GM18909 (cell line): ENCODE results near the gene PHOSPHO1.
"Not testable (repeated sequence)": the region's sequence is repeated elsewhere in the genome, so short reads cannot be mapped to it uniquely, and the experiment has no call there.

Experiments used
- ATAC-seq: cut with Tn5 transposase; IDR thresholded peaks from one replicate; pipeline ENCODE4 v1.9.1; 2021; ENCODE audit warnings: mild to moderate bottlenecking; ENCODE audit not compliant: unreplicated experiment, poor library complexity

PHOSPHO1 gene, protein sequence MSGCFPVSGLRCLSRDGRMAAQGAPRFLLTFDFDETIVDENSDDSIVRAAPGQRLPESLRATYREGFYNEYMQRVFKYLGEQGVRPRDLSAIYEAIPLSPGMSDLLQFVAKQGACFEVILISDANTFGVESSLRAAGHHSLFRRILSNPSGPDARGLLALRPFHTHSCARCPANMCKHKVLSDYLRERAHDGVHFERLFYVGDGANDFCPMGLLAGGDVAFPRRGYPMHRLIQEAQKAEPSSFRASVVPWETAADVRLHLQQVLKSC

GRCh38 chr17:49230636-49231562 is at the start of gene PHOSPHO1:
Gene PHOSPHO1 (minus strand): TSS chr17:49230787. CDS start chr17:49226691, 4,096 bp downstream.
- ATAC-seq = peak; percentile 86

DNA sequence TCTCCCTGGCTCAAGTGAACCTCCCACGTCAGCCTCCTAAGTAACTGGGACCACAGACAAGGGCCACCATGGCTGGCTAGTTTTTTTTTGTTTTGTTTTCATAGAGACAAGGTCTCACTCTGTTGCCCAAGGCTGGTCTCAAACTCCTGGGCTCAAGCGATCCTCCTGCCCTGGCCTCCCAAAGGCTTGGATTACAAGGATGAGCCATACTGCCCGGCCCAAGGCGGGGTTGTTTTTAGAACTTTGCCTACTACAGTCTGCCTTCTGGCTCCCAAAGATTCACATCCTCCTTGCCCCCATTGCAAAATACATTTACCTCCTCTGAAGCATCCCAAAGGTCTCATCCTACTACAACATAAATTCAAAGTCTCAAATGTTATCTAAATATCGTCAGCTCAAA is 49.5 kb upstream of the PHOSPHO1 start:
- no peak for ATAC-seq

- not testable (repeated sequence) for ATAC-seq
Observed at GRCh38 chr17:49279263-49280015, 48.9 kb upstream of the PHOSPHO1 start.

DNA sequence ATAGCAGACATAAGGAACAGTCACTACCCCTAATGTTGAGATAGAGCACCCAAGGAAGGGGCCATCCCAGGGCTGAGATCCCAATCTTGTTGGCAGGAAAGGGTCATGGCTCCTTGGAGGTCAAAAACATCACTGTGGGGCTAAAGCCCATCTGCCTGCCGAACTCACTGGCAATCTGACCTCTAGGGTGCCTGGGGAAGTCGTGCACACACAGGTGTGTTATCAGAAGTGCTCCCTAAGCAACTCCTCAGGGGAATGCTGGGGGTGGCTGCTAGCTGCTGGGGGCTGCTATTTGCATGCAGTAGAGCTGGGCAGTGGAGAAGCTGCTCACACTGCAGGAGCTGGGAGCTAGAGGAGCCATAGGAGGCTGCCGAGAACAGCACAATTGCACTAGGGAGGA is 47.5 kb upstream of the PHOSPHO1 start:
- ATAC-seq = no peak

DNA sequence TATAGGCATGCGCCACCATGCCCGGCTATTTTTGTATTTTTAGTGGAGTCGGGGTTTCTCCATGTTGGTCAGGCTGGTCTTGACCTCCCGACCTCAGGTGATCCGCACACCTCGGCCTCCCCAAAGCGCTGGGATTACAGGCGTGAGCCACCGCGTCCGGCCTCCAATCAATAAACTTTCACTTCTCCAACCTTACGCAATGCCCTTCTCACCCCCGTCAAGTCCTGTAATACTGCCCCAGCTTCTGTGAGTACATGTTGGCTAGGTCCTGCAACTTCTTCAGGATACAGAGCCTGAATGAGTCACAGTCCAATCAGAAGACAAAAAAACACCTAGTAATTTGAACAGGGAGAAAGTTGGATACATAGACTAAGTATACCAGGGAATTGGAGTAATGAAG is 47.1 kb upstream of the PHOSPHO1 start:
- ATAC-seq = no peak

DNA sequence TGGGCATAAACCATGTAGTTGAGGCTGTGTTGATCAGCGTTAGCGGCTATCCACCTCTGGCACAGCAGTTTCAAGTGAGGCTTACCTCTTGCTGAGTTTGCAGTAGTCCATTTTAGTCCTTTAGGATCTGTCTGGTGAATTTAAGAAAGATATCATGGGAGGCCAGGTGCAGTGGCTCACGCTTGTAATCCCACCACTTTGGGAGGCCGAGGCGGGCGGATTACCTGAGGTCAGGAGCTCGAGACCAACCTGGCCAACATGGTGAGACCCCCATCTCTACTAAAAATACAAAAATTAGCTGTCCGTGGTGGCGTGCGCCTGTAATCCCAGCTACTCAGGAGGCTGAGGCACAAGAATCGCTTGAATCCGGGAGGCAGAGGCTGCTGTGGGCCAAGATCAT is 45.4 kb upstream of the PHOSPHO1 start:
- ATAC-seq = not testable (repeated sequence)

DNA sequence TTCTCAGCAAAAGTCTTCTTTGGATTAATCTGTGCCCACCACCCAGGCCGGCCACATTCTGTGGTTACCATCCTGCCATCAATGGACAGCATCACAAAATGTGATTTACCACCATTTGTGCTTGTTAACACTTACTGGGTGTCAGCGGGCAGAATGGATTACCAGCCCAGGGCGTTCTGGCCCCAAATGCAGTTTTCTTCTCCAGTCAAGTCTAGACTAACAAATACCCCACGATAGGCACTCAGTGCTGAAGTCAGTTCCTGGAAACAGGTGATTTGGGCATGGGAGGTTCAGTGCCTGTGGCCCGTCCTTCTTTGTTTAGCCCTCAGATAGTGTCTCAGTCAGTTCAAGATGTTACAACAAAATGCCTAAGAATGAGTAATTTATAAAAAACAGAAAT is 38.8 kb upstream of the PHOSPHO1 start:
- ATAC-seq = no peak

DNA sequence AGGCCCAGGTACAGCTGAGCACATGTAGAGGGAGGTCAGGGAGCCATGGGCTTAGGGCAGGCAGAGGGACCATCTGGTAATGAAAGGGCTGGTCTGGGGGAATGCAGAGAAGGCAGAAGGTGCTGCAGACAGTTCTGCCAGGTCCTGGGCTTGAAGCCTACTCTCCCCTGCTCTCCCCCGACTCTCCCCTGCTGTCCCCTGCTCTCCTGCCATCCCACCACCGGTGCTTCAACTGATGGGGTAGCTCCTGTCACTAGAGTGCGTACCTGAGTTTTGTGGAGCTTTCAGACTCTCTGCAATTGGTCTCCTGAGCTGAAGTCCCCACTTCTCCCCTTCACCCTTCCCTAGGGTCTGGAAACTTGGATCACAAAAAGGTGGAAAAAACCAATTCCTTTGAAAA is 37.3 kb upstream of the PHOSPHO1 start:
- ATAC-seq = no peak

- ATAC-seq = no peak
Observed at GRCh38 chr17:49266233-49266632, 35.6 kb upstream of the PHOSPHO1 start.

GRCh38 chr17:49261540-49261939 is 31.0 kb upstream of the PHOSPHO1 start:
- not testable (repeated sequence) for ATAC-seq

DNA sequence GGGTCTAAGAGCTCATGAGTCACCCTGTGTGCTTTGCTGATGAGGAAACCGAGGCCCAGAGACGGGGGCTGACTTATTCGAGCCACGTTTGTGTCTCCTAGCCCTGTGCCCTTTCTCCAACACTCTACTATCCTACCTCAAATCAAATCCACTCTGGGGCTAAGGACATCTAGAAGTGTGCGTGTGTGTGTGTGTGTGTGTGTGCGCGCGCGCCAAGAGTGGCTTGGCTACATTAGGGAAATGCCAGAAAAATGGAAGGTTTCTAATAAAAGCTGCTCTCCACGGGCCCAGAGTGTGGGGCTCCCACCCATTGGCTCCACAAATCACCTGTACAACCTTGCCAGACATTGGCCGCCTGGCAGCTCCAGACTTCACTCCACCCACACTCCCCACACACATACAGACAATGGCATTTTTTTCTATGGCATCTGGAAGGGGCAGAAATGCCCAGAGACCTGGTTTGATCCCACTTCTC is 30.3 kb upstream of the PHOSPHO1 start:
- no peak for ATAC-seq

GRCh38 chr17:49260011-49260816 is 29.6 kb upstream of the PHOSPHO1 start:
- no peak for ATAC-seq

DNA sequence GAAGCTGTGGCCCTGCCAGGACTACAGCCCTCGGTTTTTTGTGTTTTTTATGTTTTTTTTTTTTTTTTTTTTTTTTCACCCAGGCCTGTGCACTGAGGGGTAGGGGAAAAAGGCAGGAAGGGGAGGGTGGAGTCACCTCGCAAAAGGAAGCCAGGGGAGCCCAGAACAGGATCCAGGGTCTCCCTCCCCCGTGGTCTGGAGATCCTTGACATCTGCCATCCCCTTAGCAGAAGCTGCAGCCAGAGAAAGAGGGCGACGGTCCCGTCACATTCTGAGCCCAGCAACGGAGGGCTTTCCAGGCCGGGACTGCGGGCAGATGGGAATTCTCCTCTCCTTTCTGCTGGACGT is 29.1 kb upstream of the PHOSPHO1 start:
- ATAC-seq = no peak

DNA sequence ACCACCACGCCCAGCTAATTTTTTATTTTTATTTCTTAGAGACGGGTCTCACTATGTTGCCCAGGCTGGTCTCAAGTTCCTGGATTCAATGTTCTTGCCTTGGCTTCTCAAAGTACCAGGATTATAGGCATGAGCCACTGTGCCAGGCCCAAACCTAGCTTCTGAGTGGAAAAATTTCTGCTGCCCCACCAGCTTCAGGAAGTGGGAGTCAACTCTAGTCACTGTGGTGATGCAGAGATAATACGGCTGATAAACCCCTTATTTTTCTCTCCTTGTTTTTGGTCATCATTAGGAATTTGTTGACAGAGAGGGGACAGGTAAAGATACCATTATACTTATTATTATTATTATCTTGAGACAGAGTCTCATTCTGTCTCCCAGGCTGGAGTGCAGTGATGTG is 27.8 kb upstream of the PHOSPHO1 start:
- no peak for ATAC-seq

- ATAC-seq = no peak
Observed at GRCh38 chr17:49255125-49255524, 24.5 kb upstream of the PHOSPHO1 start.

- ATAC-seq = no peak
Observed at GRCh38 chr17:49254066-49254465, 23.5 kb upstream of the PHOSPHO1 start.

- ATAC-seq = no peak
Observed at GRCh38 chr17:49252148-49252695, 21.6 kb upstream of the PHOSPHO1 start.

DNA sequence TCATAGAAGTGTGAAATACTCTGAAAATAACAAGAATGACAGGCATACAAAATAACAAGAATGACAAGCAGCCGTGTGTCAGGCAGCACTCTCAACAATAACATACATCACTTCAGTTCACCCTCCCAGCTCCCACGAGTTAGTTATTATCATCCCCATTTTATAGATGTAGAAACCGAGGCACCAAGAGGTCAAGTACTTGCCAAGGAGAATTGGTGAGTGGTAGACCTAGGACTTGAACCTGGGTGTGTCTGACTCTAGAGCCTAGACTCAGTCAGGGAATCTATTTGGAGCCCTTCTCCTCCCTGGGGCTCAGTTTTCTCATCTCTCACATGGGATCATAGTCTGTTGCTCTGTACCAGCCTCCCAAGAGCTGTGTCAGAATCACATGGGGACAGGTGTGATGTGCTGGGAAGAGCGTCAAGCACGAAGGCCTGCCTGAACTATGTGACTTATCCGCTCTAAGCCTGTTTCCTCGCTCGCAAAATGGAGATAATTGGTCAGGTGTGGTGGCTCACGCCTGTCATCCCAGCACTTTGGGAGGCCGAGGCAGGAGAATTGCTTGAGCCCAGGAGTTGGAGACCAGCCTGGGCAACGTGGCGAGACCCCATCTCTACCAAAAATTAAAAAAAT is 19.4 kb upstream of the PHOSPHO1 start:
- no peak for ATAC-seq

DNA sequence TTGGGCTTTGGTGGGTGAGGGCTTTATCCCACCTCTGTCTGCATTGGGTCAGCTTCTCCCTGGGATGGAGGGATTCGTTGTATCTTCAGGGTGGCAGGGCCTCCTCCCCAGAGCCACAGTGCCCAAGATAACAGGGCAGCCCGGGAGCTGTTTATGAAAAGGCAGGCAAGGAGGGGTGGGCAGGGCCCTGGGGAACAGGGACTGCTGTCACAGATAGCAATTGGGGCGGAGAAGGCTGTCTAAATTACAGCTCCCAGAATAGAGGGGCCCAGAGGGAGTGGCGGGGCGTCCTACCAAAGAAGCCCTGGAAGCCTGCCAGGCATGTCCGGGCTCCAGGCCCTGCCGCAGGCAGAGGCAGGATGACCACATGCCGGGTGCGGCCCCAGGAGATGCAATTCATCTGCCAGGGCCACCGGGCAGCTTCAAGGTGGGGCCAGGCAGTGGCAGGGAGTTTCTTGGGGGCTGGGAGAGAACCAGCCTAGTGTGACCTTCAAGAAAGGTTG is 18.8 kb upstream of the PHOSPHO1 start:
- ATAC-seq = no peak
